HT-29 (cell line): ENCODE measurements around the gene SVEP1. TPM values are rescaled to one million over a fixed set of nuclear protein-coding genes. Genes with fewer than 3 reads are reported as not detected.

Experiments used
- DNase-seq: peaks from one replicate; pipeline ENCODE4 v3.0.0-alpha.2; 2015; ENCODE audit warnings: low spot score
- total RNA-seq: library from RNA; depleted of rRNA; stranded (reverse); fragments of >200 nt; shearing (Covaris generic); gene quantifications from 2 replicates; pipeline ENCODE4 v1.2.3, GENCODE V29; 2014

Gene SVEP1
- total RNA-seq, 1 experiment from 2014 or later = not detected

DNA sequence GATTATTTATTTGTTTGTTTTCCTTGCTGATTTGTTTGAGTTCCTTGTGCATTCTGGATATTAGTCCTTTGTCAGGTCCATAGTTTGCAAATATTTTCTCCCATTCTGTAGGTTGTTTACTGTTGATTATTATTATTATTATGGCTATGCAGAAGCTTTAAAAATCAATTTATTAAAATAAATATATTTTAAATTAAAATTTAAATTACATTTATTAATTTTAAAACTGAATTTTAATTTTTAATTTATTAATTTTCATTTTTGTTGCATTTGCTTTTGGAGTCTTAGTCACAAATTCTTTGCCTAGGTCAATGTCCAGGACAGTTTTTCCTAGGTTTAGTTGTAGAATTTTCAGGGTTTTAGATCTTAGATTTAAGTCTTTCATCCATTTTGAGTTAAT, 50.9 kb downstream of the SVEP1 start:
- DNase-seq = no peak

DNA sequence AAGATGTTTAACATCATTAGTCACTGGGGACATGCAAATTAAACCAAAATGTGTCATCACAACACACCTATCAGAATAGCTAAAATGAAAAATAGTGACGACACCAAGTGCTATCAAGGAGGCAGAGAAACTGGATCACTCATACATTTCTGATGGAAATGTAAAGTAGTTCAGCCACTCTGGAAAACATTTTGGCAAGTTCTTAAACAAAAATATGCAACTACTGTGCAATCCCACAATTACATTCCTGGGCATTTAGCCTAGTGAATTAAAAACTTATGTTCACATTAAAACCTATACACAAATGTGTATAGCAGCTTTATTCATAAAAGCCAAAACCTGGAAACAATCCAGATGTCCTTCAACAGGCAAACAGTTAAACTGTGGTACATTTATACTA, 53.1 kb downstream of the SVEP1 start:
- DNase-seq = no peak

DNA sequence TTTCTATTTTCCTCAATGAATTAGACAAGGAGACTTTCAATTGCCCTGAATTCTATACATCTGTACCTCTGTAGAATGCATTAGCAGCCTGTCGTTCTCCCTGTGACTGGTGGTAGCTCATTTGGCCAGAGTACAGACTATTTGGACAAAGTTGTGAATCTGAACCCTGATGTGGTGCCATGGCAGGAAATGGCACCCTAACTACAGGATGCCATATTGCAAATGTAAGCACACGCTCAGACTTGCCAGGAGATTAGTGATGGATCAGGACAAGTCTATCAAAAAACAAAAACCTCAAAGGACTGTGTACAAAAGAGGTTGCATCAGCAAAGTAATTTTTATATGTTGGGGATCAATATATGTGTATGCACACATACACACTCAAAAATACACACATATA, 58.3 kb downstream of the SVEP1 start:
- no peak for DNase-seq

DNA sequence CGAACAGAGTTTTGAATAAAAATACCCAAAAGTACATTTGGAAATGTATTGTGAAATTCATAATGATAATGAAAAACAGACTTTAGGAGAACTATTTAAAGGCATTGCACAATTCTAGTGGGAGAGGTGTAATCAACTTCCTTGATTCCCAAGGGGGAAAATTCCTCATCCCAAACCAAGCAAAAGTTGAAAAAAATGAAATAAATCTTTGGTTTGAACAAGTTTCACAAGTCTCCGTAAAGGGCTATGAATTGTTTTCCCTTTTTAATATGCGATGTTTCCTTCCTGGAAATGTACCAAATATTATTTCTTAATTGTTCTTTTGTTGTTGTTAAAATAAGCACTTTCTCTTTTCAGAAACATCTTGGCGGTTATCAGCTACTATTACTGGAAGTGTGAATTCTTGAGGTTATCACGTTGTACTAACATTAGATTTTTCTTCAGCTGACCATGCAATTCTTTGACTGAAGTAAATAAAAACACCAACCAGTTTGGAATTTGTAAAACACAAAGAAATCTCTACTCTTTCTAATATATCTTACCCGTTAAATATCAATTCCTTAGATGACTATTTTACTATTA, 59.3 kb downstream of the SVEP1 start:
- DNase-seq = no peak

DNA sequence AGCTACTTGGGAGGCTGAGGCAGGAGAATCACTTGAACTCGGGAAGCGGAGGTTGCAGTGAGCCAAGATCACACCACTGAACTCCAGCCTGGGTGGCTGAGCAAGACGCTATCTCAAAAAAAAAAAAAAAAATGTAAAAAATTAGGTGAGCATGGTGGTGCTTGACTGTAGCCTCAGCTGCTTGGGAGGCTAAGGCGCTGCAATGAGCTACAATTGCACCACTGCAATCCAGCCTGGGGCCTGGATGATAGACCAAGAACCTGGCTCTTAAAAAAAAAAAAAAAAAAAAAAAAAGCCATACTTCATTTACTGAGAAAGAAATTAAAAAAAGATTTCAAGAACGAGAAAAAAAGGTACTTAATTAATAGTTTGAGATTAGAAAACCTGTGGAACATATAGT, 62.1 kb downstream of the SVEP1 start:
- no peak for DNase-seq

DNA sequence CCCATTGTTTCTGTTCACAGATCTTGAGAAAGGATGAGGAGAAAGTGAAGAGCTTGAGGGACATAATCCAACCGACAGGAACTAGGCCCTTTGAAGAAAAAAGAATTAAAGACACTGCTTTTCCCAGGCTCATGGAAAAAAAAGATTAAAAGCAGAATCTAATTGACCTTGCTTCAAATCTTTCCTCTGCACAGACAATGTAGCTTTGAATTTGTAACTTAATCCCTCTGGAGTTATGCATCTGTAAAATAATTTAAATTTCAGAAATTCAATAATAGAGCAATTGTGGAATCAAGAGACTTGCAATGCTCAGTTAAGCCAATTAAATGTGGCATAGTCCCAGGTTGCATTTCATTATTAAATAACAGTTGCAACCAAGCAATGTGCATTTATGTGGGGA, 64.6 kb downstream of the SVEP1 start:
- no peak for DNase-seq

DNA sequence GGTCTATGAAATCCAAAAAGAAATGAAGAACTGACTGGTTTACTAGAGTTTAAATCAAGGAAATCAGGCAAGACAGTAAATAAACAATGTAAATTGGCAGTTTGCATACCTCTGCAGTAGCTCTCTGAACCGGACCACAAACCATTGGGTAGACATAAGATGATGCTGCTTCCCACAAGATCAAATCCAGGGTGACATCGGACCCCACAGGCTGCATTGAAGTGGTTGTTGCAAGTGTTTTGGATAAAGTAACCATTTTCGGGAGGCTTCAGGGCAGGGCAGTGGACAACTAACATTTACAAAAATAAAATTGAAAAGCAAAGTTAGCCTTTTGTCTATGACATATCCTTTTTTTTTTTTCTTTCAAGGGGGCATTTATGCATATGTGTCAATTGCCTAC, 66.7 kb downstream of the SVEP1 start:
- DNase-seq = no peak

DNA sequence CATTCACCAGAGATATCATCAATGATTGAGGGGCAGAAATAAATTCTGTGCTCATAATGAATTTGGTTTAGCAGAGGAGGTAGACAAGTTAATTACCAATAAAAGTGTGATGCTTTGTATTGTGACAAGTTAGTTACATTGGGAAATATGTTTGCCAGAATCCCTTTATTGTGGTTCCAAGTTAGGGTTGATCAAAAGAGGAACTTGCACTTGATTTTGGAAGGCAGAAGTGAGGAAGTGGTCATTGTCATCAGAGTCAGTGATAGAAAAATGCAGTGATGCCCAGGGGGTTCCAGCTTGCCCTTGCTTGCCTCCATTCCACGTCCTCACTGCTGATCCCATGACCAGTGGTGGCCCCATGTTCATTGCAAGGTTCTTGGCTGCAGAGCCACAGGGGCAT, 69.7 kb downstream of the SVEP1 start:
- no peak for DNase-seq

DNA sequence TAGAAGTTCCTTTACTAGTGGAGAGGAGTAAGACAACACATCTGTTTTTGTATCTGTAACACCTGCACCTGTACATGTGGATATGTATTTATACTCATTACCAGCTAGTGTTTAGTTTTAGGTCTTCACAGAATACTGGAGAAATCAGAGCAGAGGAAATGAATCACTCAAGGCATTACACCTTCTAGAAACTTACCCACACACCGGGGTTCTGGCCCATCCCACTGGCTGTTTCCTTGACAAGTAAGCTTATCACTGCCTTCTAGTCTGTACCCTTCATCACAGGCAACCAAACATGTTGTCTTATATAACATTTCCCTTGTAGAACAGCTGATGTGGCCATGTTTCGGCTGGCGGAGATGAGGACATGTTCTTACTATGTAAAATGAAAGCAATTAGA, 76.7 kb downstream of the SVEP1 start:
- no peak for DNase-seq

DNA sequence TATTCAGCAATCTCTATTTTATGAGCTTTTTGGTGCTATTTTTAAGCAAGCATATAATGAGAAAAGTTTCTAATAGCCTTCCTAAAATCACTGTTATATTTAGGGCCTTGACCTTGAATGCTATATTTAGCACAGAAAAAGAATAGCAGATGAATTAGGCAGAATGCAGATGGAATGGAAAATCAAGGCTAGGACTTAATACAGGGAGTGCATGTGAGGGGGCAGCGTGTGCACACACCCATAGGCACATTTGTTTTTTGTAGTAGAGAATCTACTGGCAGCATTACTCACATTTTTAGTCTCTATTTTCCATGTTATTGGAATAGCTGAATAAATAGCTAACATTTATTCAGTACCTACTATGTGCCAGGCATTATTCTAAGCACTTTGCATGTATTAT, 79.9 kb downstream of the SVEP1 start:
- no peak for DNase-seq

DNA sequence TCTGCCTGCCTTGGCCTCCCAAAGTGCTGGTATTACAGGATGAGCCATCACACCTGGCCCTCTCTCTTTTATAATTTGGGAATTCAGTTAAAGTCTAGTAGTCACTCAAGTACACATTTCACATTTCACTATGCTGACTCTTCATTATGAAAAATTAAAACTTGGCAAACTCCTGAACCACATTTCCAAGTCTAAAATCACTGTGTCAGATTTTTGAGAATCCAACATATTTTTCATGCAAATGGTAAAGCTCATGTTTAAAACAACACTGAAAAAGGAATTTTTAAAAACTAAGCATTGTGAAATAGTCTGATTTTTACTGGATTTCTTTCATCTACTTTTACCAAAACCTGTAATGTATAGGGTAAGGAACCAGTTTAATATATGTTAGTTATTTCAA, 92.3 kb downstream of the SVEP1 start:
- no peak for DNase-seq

DNA sequence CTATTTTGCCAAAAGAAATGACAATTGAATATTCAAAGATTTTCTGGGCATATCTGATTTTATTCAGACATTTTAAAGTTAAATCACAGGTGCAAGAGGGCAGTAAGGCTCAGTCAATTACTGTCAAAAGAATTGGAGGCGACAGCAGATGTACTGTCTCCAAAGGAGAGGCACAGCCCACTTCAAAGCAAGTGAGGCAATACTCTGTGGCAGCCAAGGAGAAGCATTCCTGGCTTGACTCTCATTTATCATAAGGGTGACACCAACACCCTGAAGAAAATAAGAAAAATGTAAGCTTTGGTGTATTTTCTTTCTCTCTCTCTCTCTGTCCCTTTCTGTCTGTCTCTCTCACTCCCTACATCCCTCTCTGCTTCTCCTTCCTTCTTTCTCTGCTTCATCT, 93.3 kb downstream of the SVEP1 start:
- no peak for DNase-seq

DNA sequence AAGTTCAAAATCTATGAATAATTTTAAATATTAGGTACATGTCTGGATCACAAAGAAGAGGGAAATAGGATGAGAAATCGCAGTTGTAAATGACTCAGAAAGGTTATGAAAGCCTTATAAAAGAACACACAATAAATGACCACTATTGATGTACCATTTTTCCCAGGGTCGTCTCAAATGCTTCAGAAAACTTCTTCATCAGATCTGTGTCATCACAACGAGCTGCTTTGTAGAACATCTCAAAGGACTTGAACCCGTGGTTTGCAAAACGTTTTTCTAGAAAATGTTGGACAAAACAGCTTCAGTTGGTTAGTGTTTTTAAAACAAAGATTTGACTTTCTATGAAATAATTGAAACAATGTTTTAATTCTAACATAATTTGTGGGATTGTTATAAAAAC, 100.1 kb downstream of the SVEP1 start:
- no peak for DNase-seq

DNA sequence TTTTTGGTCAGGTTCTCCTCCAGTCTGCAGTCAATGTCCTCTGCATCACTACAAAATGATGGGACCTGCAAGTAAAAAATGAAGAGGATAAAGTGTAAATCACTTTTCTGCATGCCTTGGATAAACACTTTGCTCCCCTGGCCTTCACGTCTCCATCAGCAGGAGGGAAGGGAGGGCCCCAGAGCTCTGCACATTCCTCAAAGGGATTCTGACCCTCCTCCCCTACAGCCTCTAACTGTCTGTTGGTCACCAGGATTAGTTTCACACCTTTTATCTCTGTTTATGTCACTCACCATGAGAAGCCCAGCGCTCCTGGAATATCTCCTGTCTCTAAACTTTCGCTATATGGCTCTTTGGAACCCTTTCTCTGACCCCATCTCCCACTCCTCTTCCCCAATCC, 103.3 kb downstream of the SVEP1 start:
- DNase-seq = no peak

DNA sequence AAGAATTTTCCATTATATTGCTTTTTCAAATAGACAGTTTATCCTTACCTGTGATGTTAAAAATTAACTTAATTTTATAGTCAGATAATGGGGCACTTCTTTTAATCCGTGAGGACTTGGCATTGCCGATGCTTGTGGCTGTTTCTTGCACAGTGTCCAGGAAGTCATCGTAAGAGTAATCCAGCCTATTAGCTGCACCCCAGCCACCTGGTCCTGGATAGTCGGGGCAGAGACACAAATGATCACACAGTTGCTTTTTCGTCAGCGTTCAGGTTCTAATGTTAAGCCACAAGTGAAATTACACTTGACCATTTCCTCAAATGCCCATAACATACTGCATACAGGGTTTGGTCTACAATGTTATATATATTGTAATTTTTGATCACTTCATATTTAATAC, 107.4 kb downstream of the SVEP1 start:
- DNase-seq = no peak

DNA sequence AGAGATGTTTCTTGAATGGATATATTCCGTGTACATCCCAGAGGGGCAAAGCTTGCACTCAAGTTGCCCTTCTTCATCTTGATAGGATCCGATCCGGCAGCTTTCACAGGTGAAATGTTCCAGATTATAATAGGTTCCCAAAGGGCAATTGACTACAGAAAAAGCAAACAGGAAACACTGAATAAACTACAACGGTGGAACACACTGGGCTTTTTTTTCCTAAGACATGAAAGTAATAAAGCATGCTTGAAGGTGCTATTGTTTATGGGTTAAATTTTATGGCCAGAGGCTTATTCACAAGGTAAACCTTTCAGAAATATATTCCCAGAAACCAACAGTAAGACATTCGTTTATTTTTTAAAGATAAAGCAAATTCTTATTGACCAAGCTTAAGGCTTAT, 110.6 kb downstream of the SVEP1 start:
- DNase-seq = no peak

DNA sequence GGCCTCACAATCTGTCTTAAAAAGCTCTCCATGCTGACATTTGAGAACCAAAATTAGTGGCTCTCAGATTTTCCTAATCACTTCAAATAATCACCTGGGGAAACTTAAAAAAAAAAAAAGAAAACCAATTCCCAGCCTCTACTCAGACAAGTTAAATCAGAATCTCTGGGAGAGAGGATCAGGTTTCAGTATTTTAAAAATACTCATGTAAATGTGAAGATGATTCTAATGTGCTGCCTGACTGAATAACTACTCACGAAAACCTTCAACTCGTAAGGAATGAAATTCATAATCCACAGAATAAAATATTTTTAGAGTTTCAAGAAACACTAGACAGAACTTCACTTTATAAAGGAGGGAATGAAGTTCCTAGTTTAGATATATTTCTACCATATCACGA, 114.4 kb downstream of the SVEP1 start:
- no peak for DNase-seq

DNA sequence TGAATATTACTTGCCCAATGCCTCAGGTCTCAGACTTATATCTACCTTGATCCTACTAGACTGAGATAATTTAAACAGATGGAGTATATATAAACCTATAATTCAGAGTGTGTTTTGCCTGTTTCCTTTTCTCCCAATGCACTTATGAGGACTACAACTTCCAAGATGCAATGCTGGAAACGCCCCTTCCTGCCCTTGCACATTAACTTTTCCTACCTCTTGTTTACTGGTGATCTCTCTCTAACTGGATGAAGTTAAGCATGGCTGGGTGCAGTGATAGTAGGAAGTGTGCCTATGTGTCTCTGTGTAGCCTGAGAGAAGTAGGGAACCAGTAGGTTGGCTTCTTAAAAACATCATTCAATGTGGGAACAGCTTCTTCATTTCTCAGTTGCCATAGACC, 115.2 kb downstream of the SVEP1 start:
- DNase-seq = peak; percentile 28

DNA sequence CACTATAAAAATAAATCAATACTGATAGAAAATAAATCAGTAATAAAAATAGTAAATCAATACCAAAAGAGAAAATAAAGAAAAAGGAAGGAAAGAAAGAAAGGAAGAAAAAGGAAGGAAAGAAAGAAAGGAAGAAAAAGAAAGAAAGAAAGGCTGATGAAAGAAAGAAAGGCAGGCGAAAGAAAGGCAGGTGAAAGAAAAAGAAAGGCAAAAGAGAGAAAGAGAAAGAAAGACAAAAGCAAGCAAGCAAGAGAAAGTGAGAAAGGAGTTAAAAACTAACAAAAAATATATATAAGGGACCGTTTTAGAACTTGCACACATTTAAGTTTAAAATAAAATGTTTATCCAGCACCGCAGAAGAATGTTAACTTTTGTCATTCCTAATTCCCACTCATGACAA, 116.0 kb downstream of the SVEP1 start:
- no peak for DNase-seq

DNA sequence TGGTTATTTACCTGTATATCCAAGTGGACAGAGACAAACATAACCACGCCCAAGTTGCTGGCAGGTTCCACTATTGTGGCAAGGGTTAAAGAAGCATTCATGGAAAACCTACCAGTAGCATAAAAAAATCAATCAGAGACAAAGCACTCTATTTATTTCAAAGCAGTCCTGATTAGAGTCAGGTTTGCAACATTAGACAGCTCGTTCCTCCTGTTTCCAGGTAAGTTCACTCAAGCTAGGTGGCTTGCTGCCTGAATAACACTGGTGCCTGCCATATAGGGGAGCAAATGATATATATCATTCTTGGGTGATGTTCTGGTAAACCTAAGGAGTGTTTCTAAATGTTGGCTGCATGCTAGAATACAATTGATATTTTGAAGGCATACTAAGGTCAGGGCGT, 122.3 kb downstream of the SVEP1 start:
- DNase-seq = no peak

DNA sequence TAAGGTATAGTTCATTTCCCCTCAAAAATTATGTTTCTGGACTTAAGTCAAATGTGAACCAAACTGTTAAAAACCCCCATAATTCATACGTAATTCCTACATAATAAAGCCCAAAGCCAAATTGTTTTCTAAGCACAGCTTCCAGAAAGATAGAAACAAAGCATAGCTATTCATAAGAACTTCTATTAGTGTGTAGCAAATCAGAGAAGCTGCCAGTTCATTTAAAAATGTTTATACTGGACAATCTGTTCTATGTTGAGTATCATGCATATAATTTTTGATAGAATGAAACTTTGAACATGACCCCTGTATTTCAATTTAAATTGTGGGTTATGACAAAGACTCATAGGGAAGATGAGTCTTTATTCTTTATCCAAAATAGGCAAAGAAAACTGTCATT, 122.9 kb downstream of the SVEP1 start:
- no peak for DNase-seq

DNA sequence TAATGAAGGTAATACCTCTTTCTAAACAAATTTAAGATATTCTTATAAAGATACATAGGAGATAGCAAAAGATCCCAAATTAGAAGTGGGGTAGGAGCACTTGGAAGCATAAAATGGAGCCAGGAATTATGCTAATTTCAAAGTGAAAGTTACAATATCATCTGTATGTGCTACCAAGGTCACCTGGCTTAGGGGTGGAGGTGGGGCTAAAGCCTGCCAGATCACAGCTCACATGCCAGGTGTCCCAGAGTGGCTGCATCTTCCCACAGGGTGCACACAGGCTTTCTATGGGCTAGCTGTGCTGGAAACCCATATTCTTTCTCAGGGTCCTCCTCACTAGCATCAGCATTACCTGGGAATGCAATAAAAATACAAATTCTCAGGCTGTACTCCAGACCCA, 123.7 kb downstream of the SVEP1 start:
- DNase-seq = no peak

DNA sequence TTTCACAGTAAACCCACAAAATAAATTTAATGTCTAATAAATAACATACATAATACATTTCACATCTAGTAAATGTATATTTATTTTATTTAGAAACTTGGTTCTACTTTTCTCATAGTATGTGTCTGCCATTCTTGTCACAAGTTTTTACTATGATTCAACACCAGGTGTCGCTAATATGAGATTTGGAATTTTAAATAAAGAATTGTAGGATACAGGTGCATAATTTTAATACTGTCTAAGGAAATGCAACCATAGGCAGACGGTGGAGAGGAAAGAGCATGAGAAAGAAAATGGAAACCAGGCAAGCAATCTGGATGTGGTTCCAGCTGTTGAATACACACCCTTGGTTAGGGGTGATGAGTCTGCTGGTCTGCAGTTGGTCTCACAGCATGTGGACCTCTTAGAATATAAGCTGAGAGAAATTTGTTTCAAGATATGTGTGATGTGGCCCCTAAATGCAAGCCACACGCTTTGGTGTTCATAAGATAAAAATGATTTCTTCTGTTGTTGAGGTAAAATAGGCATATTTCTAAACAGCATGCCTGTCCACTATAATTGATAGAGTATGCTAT, 127.2 kb downstream of the SVEP1 start:
- peak; percentile 47 for DNase-seq

DNA sequence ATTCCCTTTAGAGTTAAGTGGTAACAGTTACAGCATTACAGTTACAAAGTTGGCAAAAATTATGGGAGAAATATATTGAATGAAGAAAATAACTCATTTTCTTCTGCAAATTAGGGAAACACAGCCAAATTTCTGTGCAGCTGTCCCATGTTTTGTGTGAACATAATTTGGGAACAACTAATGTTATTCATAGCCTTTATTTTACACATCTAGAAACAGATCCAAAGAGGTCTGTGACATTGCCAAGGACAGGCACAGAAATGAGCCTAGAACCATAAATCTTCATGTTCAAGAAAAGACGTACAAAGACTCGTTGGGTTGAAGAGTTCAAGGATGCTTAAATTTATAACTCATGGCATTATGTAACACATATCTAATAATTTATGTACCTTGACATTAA, 127.8 kb downstream of the SVEP1 start:
- DNase-seq = no peak
